ENCODE results near the gene CCDC102A.

DNA sequence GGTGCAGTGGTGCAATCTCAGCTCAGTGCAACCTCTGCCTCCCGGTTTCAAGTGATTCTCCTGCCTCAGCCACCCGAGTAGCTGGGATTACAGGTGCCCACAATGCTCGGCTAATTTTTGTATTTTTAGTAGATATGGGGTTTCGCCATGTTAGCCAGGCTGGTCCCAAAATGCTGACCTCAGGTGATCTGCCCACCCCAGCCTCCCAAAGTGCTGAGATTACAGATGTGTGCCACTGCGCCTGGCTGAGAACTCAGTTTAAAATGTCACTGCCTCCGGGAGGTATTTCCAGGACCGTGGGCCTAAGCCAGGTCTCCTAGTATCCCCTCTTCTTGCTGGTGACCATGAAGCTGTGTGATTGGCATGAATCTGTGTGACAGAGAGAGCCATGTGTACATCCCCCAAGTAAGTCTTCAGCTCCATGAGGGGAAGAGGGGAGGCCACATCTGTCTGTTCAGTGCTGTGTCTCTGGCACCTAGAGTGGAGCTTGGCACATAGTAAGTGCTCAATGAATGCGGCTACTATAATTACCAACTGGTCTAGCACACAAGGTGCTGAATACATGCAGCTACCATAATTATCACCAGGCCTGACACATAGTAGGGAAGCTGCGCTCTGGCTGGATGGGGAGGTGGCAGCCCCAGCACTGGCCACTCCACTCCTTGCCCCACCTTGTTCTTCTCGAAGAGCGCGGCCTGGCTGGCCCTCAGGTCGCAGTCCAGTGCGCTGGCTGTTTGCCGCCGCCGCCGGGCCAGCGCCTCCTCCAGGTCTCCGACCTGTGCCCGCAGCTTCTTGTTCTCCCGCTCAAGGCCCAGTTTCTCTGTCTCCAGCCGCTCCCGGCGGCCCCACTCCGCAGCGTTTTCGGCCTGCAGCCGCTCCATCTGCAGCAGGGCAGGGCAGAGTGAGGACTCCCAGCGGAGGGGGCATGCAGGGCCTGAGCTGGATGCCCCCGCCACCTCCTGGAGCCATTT, 18.7 kb downstream of the CCDC102A start:
- TF ChIP-seq, protein P1, sequence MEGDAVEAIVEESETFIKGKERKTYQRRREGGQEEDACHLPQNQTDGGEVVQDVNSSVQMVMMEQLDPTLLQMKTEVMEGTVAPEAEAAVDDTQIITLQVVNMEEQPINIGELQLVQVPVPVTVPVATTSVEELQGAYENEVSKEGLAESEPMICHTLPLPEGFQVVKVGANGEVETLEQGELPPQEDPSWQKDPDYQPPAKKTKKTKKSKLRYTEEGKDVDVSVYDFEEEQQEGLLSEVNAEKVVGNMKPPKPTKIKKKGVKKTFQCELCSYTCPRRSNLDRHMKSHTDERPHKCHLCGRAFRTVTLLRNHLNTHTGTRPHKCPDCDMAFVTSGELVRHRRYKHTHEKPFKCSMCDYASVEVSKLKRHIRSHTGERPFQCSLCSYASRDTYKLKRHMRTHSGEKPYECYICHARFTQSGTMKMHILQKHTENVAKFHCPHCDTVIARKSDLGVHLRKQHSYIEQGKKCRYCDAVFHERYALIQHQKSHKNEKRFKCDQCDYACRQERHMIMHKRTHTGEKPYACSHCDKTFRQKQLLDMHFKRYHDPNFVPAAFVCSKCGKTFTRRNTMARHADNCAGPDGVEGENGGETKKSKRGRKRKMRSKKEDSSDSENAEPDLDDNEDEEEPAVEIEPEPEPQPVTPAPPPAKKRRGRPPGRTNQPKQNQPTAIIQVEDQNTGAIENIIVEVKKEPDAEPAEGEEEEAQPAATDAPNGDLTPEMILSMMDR (IDR thresholded peaks at IDR 0.05) = no peak
- TF ChIP-seq POLR2A (IDR thresholded peaks at IDR 0.05) = no peak

Data from body of pancreas (tissue), 4 donors.